SK-N-SH (cell line): ENCODE measurements around the gene APH1A. TPM values are rescaled to one million over a fixed set of nuclear protein-coding genes. Genes with fewer than 3 reads are reported as not detected.
A peak's percentile ranks its signal among the peaks of the same experiment; 100 is the strongest.

Source experiments
- CTCF ChIA-PET: fragments of 300-600, 350-600 bp; formaldehyde crosslinking; extraction: SDS; loops from one replicate; lab custom pipeline; 2021; lab: Yijun Ruan, JAX
- POLR2A ChIA-PET: fragments of 350-600 bp; sonication (Branson Sonifier 250); formaldehyde crosslinking; extraction: SDS; loops from one replicate; lab custom pipeline; 2020; ENCODE audit warnings: antibody characterized with exemption, inconsistent platforms; lab: Yijun Ruan, JAX
- DNase-seq: peaks from one replicate; pipeline ENCODE4 v3.0.0; 2012
- H2AFZ ChIP-seq: fragments of 200-600 bp; sonication (generic); 2 replicates; pipeline ENCODE4 v1.8.1; 2016; ENCODE audit warnings: antibody characterized with exemption, mild to moderate bottlenecking, low read depth
- H3F3A ChIP-seq: fragments of 200-600 bp; sonication (generic); replicated peaks from 2 replicates; pipeline ENCODE3; 2016; ENCODE audit warnings: antibody characterized with exemption, mild to moderate bottlenecking; ENCODE audit not compliant: insufficient read depth
- H3K27ac ChIP-seq, 2 experiments: fragments of 200-500 bp in 1 of 2; fragments of 200-600 bp in 1 of 2; sonication (Bioruptor generic) in 1 of 2; sonication (generic), shearing (Covaris generic) in 1 of 2; 2 replicates each; pipeline versions ENCODE4 v1.5.1 to v1.6.1; 2014 to 2016; ENCODE audit warnings: low read depth in 2 of 2, inconsistent platforms in 1 of 2, low read length in 1 of 2, mild to moderate bottlenecking in 1 of 2, mixed read lengths in 1 of 2
- H3K27me3 ChIP-seq: fragments of 200-600 bp; sonication (generic), shearing (Covaris generic); 2 replicates; pipeline ENCODE4 v1.6.1; 2016; ENCODE audit warnings: mixed run types; ENCODE audit not compliant: insufficient read depth
- H3K36me3 ChIP-seq, 2 experiments: fragments of 200-500 bp in 1 of 2; fragments of 200-600 bp in 1 of 2; sonication (Bioruptor generic) in 1 of 2; sonication (generic) in 1 of 2; replicated peaks in 1 of 2; 2 replicates each; pipeline versions ENCODE3 to v1.5.1; 2014 to 2016; ENCODE audit warnings: low read length in 1 of 2, mild to moderate bottlenecking in 1 of 2; ENCODE audit not compliant: insufficient read depth in 2 of 2, control insufficient read depth in 1 of 2
- H3K4me1 ChIP-seq, 2 experiments: fragments of 200-500 bp in 1 of 2; fragments of 200-600 bp in 1 of 2; sonication (Bioruptor generic) in 1 of 2; sonication (generic), shearing (Covaris generic) in 1 of 2; 2 replicates each; pipeline versions ENCODE4 v1.5.1 to v1.6.1; 2014 to 2016; ENCODE audit warnings: low read depth in 1 of 2, low read length in 1 of 2, mixed run types in 1 of 2; ENCODE audit not compliant: insufficient read depth in 2 of 2, control insufficient read depth in 1 of 2
- H3K4me2 ChIP-seq: fragments of 200-600 bp; sonication (generic), shearing (Covaris generic); 2 replicates; pipeline ENCODE4 v1.6.1; 2017; ENCODE audit warnings: mixed run types
- H3K4me3 ChIP-seq, 2 experiments: fragments of 200-500 bp in 1 of 2; fragments of 200-600 bp in 1 of 2; sonication (Bioruptor generic) in 1 of 2; sonication (generic), shearing (Covaris generic) in 1 of 2; 2 replicates each; pipeline versions ENCODE4 v1.5.1 to v1.8.1; 2014 to 2016; ENCODE audit warnings: low read depth in 2 of 2, inconsistent platforms in 1 of 2, low read length in 1 of 2, mild to moderate bottlenecking in 1 of 2, mixed read lengths in 1 of 2, moderate library complexity in 1 of 2
- H3K79me2 ChIP-seq: fragments of 200-600 bp; sonication (generic); 2 replicates; pipeline ENCODE4 v1.8.1; 2017; ENCODE audit warnings: mild to moderate bottlenecking; ENCODE audit not compliant: insufficient read depth
- H3K9ac ChIP-seq: fragments of 200-600 bp; sonication (generic); 2 replicates; pipeline ENCODE4 v1.6.1; 2017; ENCODE audit warnings: mixed run types
- H3K9me2 ChIP-seq: fragments of 200-600 bp; sonication (generic); 2 replicates; pipeline ENCODE4 v1.6.1; 2017; ENCODE audit warnings: mixed run types
- H3K9me3 ChIP-seq: fragments of 200-600 bp; sonication (generic); 2 replicates; pipeline ENCODE4 v1.6.1; 2017; ENCODE audit warnings: mixed run types, mild to moderate bottlenecking, moderate library complexity
- H4K20me1 ChIP-seq: fragments of 200-600 bp; sonication (generic); 2 replicates; pipeline ENCODE4 v1.6.1; 2017; ENCODE audit warnings: mild to moderate bottlenecking, mixed run types; ENCODE audit not compliant: insufficient read depth
- CHD2 ChIP-seq: fragments of 150-350 bp; IDR thresholded peaks from 2 replicates; pipeline ENCODE4 v1.6.1; 2018; ENCODE audit warnings: low read length; ENCODE audit not compliant: partially characterized antibody
- ELF1 ChIP-seq: IDR thresholded peaks from 2 replicates; pipeline ENCODE4 v1.4.0; 2012
- EZH2phosphoT487 ChIP-seq: fragments of 200-600 bp; sonication (generic); IDR thresholded peaks from 2 replicates; pipeline ENCODE4 v1.6.1; 2017; ENCODE audit warnings: low read depth, mixed run types, mild to moderate bottlenecking, antibody characterized with exemption, moderate library complexity, borderline replicate concordance
- FOSL2 ChIP-seq: IDR thresholded peaks from 2 replicates; pipeline ENCODE4 v1.4.0; 2012; ENCODE audit warnings: low read depth, mild to moderate bottlenecking, moderate library complexity, borderline replicate concordance
- FOXJ3 ChIP-seq: sonication (generic); formaldehyde crosslinking; IDR thresholded peaks from 2 replicates; pipeline ENCODE4 v1.5.1; 2020; ENCODE audit warnings: mild to moderate bottlenecking, missing genetic modification reagents
- FOXM1 ChIP-seq: IDR thresholded peaks from 2 replicates; pipeline ENCODE4 v1.4.0; 2012; ENCODE audit warnings: low read depth, mild to moderate bottlenecking
- GABPA ChIP-seq: IDR thresholded peaks from 2 replicates; pipeline ENCODE4 v1.4.0; 2012; ENCODE audit warnings: low read depth, mild to moderate bottlenecking
- GATA2 ChIP-seq: sonication (generic); formaldehyde crosslinking; IDR thresholded peaks from 2 replicates; pipeline ENCODE4 v1.5.0; 2020; ENCODE audit warnings: mild to moderate bottlenecking, missing genetic modification reagents
- JUND ChIP-seq: IDR thresholded peaks from 2 replicates; pipeline ENCODE4 v1.4.0; 2012
- MEF2A ChIP-seq: IDR thresholded peaks from 2 replicates; pipeline ENCODE4 v1.4.0; 2012; ENCODE audit warnings: low read depth, borderline replicate concordance
- POLR2AphosphoS5 ChIP-seq: IDR thresholded peaks from 2 replicates; pipeline ENCODE4 v1.6.1; 2012; ENCODE audit warnings: low read depth, low read length
- RAD21 ChIP-seq: IDR thresholded peaks from 2 replicates; pipeline ENCODE4 v1.6.1; 2012; ENCODE audit warnings: mild to moderate bottlenecking, low read length
- SIN3A ChIP-seq: IDR thresholded peaks from 2 replicates; pipeline ENCODE4 v1.6.1; 2012; ENCODE audit warnings: low read depth, mild to moderate bottlenecking, low read length, moderate library complexity, borderline replicate concordance
- TCF12 ChIP-seq: IDR thresholded peaks from 2 replicates; pipeline ENCODE4 v1.4.0; 2012
- TEAD4 ChIP-seq: IDR thresholded peaks from 2 replicates; pipeline ENCODE4 v1.4.0; 2012; ENCODE audit warnings: mild to moderate bottlenecking, borderline replicate concordance; ENCODE audit not compliant: insufficient read depth
- YY1 ChIP-seq: IDR thresholded peaks from 2 replicates; pipeline ENCODE4 v1.4.0; 2012; ENCODE audit warnings: low read depth, mild to moderate bottlenecking
- WGBS: methylation state at CpG from one replicate; pipeline ENCODE4 v1.1.6; 2017; ENCODE audit warnings: low lambda C conversion rate; 5-methylcytosine and 5-hydroxymethylcytosine counted together
- polyA plus RNA-seq, 3 experiments: library from polyadenylated mRNA; depleted of rRNA; stranded (reverse); fragments of >200 nt; gene quantifications; 2 replicates each; pipeline ENCODE4 v1.2.3, GENCODE V29; 2012
- TF ChIP-seq, protein P1 (sequence below): fragments of 150-350 bp; IDR thresholded peaks from 2 replicates; pipeline ENCODE4 v1.6.1; 2017; ENCODE audit warnings: antibody characterized with exemption, low read length, low read depth, borderline replicate concordance
- TF ChIP-seq, protein P2 (sequence below): IDR thresholded peaks from 2 replicates; pipeline ENCODE4 v1.4.0; 2012; ENCODE audit warnings: low read depth, borderline replicate concordance
- TF ChIP-seq, protein P3 (sequence below): fragments of 200-600 bp; sonication (generic); IDR thresholded peaks from 2 replicates; pipeline ENCODE4 v1.6.1; 2017; ENCODE audit warnings: antibody characterized with exemption, mild to moderate bottlenecking, moderate library complexity

Gene APH1A
- polyA plus RNA-seq, 1 of the 3 experiments (the other 2 are of a cell fraction), result 175 TPM

DNA sequence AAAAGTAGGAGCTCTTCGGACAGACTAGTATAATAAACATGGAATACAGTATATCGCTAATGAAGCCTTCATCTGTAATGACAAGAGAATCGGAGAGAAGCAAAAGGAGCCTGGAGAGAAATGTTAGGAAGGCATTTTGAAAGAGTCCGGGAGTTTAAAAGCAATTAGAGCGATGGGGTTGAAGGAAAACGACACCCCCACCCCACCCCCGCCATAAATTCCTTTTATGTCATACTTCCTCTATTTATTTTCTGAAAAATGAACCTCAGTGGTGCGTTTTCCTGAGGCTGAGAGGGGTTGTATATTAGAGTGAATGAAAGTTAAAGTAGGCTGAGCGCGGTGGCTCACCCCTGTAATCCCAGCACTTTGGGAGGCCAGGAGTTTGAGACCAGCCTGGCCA, 635 bp upstream of the APH1A start:
- no peak for DNase-seq
- Histone ChIP-seq H3K36me3 (peaks cover 25 to 26% of the 10 kb centered on the region in 2 experiments), H3K79me2 (peaks cover 27% of the 10 kb centered on the region), H3K9ac (peak overlapping the region; percentile 92), H3K4me2 (peak overlapping the region; percentile 97), H3K9me2 (no peaks in the 10 kb centered on the region), H3K27me3 (no peaks in the 10 kb centered on the region), H2AFZ (peak overlapping the region; percentile 85), H3K9me3 (no peaks in the 10 kb centered on the region), H3F3A (peaks cover 4% of the 10 kb centered on the region), H3K27ac (peak overlapping the region; percentile 70 to 87), H3K4me3 (peak overlapping the region; percentile 90 to 93), H4K20me1 (no peaks in the 10 kb centered on the region), H3K4me1 (peaks cover 7 to 13% of the 10 kb centered on the region in 2 experiments; a peak in 2 of 4 replicates)
- 64% methylated on average over 10 of the region's 10 CpGs for WGBS
- no peak for TF ChIP-seq TCF12
- ChIA-PET POLR2A (interaction anchor here (0.5 to 1.9 kb wide), 6 partner anchors 10 to 360 kb away, joined by 3 to 9 read pairs (median 3); partner anchors contain the start of genes ANP32E, ENSA, MCL1 and RPRD2), CTCF (interaction anchor here (0.5 to 1.6 kb wide), 6 partner anchors 9 to 75 kb away, joined by 3 to 20 read pairs (median 4); partner anchors contain the start of gene CA14)

DNA sequence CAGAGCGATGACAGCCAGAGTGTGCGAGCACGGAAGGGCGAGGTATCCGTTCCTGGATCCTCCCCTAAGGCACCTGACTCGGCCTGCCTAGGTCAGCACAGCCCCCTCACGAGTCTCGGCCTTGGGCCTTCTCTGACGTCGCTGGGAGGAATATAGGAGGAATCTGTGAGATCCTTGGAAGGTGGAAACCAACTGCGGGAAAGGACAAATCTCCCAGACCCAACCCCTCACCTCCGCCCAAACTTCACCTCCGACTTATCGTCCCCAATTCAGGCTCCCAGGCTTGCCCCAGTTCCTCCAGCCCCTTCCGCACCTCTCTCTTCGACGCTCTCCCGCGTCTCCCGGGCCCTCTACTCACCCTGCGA, 494 bp downstream of the APH1A start:
- H3F3A ChIP-seq, result peaks cover 4% of the 10 kb centered on the region
- ChIA-PET CTCF (interaction anchor here (1.4 to 1.6 kb wide), 3 partner anchors 11 to 13 kb away, joined by 6 to 20 read pairs (median 6); no protein-coding TSS in a partner anchor), POLR2A (interaction anchor here (0.6 to 1.3 kb wide), 4 partner anchors 9 to 29 kb away, joined by 3 to 9 read pairs (median 4); no protein-coding TSS in a partner anchor)
- TF ChIP-seq JUND (no peak), TEAD4 (no peak), POLR2AphosphoS5 (no peak), RAD21 (no peak), EZH2phosphoT487 (no peak), FOSL2 (no peak), GATA2 (CRISPR knock-in tag) (no peak)
- under 1% methylated on average over 21 of the region's 21 CpGs for WGBS
- H3K36me3 ChIP-seq, result peaks cover 26 to 29% of the 10 kb centered on the region in 2 experiments
- no peaks in the 10 kb centered on the region for H4K20me1 ChIP-seq
- H3K27me3 ChIP-seq, result no peaks in the 10 kb centered on the region
- peak overlapping the region; percentile 90 to 93 for H3K4me3 ChIP-seq
- H3K4me2 ChIP-seq, result peak overlapping the region; percentile 97
- peaks cover 7 to 13% of the 10 kb centered on the region in 2 experiments; a peak in 2 of 4 replicates for H3K4me1 ChIP-seq
- peaks cover 27% of the 10 kb centered on the region for H3K79me2 ChIP-seq
- H2AFZ ChIP-seq, result peak overlapping the region; percentile 91
- peak overlapping the region; percentile 70 to 75; a peak in 3 of 4 replicates for H3K27ac ChIP-seq
- H3K9me3 ChIP-seq, result no peaks in the 10 kb centered on the region
- peak overlapping the region; percentile 92 for H3K9ac ChIP-seq
- H3K9me2 ChIP-seq, result no peaks in the 10 kb centered on the region
- peak; percentile 43 for DNase-seq

DNA sequence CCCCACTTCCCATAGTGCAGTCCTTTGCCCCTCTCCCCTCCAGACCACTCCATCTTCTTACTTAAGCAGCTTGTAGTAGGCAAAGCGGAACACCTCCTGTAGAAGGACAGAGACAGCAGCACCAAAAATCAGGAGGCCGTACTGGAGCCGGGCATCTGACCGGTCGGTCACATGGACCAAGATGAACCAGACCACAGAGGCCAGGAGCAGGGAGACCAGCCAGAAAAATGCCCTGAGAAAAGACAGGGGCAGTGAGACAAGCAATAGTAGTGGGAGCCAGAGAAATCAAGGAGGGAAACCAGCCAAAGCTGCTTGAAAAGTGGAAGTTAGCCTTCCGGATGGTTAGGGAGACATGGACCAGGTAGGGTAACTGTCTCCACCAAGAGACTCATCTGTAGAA, 920 bp downstream of the APH1A start:
- Histone ChIP-seq H3K4me3 (peak overlapping the region; percentile 90 to 93), H3K27ac (peak overlapping the region; percentile 14 to 70; a peak in 2 of 4 replicates), H3K9ac (peak overlapping the region; percentile 92), H3K27me3 (no peaks in the 10 kb centered on the region), H3K79me2 (peaks cover 27% of the 10 kb centered on the region), H2AFZ (no peak overlapping the region; the same call in 1 of the 2 replicates), H3K36me3 (peaks cover 26 to 29% of the 10 kb centered on the region in 2 experiments), H3K4me2 (peak overlapping the region; percentile 97), H3F3A (peaks cover 4% of the 10 kb centered on the region)
- ChIA-PET CTCF (no interaction called here), POLR2A (no interaction called here)
- DNase-seq, result no peak
- WGBS, result 5% methylated on average over 6 of the region's 6 CpGs
- no peak for TF ChIP-seq YY1
- TF ChIP-seq, protein P1, sequence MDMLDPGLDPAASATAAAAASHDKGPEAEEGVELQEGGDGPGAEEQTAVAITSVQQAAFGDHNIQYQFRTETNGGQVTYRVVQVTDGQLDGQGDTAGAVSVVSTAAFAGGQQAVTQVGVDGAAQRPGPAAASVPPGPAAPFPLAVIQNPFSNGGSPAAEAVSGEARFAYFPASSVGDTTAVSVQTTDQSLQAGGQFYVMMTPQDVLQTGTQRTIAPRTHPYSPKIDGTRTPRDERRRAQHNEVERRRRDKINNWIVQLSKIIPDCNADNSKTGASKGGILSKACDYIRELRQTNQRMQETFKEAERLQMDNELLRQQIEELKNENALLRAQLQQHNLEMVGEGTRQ, result no peak
- TF ChIP-seq MEF2A, result no peak
- no peak for TF ChIP-seq SIN3A
- TF ChIP-seq GABPA, result no peak
- TF ChIP-seq, protein P2, sequence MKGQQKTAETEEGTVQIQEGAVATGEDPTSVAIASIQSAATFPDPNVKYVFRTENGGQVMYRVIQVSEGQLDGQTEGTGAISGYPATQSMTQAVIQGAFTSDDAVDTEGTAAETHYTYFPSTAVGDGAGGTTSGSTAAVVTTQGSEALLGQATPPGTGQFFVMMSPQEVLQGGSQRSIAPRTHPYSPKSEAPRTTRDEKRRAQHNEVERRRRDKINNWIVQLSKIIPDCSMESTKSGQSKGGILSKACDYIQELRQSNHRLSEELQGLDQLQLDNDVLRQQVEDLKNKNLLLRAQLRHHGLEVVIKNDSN, result no peak
- TF ChIP-seq, protein P3, sequence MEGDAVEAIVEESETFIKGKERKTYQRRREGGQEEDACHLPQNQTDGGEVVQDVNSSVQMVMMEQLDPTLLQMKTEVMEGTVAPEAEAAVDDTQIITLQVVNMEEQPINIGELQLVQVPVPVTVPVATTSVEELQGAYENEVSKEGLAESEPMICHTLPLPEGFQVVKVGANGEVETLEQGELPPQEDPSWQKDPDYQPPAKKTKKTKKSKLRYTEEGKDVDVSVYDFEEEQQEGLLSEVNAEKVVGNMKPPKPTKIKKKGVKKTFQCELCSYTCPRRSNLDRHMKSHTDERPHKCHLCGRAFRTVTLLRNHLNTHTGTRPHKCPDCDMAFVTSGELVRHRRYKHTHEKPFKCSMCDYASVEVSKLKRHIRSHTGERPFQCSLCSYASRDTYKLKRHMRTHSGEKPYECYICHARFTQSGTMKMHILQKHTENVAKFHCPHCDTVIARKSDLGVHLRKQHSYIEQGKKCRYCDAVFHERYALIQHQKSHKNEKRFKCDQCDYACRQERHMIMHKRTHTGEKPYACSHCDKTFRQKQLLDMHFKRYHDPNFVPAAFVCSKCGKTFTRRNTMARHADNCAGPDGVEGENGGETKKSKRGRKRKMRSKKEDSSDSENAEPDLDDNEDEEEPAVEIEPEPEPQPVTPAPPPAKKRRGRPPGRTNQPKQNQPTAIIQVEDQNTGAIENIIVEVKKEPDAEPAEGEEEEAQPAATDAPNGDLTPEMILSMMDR, result no peak
- TF ChIP-seq FOXM1, result no peak
- no peak for TF ChIP-seq ELF1
- no peak for TF ChIP-seq FOXJ3 (CRISPR knock-in tag)
- no peak for TF ChIP-seq CHD2
- TF ChIP-seq, all 33 proteins: peak for 0
- H4K20me1 ChIP-seq, result no peaks in the 10 kb centered on the region
- no peaks in the 10 kb centered on the region for H3K9me2 ChIP-seq
- H3K4me1 ChIP-seq, result peaks cover 7 to 13% of the 10 kb centered on the region in 2 experiments; a peak in 2 of 4 replicates
- no peaks in the 10 kb centered on the region for H3K9me3 ChIP-seq
